ENCODE results near the gene NKD2. TPM values are rescaled to one million over a fixed set of nuclear protein-coding genes. Genes with fewer than 3 reads are reported as not detected.

The NKD2 gene
- total RNA-seq, 1 donor from 2014 or later, result 41.7 TPM

DNA sequence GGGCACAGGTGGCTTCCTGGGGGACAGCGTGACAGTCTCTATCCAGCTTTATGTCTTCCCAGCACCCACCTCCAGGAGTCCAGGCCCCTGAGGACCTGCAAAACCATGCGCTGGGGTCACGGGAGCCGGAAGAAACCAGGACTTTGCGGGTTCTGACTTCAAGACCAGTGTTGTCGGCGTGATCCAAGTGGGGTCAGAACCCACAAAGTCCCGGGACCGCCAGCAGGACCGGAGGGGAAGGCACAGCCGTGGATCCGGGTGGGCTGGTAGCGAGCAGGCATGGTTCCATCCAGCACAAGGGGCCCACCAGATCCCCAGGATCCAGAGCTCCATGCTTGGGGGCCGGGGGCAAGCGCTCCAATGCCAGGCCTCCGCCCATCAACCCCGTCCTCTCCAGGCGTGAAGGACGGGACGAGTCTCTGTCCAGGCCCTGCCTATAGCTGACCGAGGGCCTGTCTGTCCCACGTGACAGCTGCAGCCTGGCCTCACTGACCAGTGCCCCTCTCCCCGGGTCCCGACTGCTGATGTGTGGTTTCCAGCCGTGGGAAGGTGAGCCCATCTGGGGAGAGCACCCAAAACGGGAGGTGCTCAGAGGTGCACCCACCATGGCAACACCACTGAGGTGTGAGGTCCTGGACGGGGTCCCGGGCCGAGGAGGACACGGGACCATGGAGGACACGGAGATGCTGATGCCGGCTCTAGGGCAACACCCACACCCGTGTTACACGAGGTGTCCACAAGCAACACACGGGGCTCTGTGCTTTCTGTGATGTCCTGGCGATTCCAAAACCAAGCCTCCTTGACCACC, 54.4 kb downstream of the NKD2 start:
- Mint-ChIP-seq H3K27me3 (ENCODE audit: unreplicated experiment) (peaks cover 9% of the 10 kb centered on the region), H3K4me1 (ENCODE audit: low read depth, unreplicated experiment) (peaks cover 5% of the 10 kb centered on the region), H3K27ac (ENCODE audit: unreplicated experiment) (no peak overlapping the region), H3K36me3 (ENCODE audit: unreplicated experiment) (no peaks in the 10 kb centered on the region), H3K4me3 (ENCODE audit: unreplicated experiment) (no peak overlapping the region), H3K9me3 (ENCODE audit: unreplicated experiment) (peaks cover 6% of the 10 kb centered on the region)
- DNase-seq, result peak; percentile 7
- TF ChIP-seq, protein P1, sequence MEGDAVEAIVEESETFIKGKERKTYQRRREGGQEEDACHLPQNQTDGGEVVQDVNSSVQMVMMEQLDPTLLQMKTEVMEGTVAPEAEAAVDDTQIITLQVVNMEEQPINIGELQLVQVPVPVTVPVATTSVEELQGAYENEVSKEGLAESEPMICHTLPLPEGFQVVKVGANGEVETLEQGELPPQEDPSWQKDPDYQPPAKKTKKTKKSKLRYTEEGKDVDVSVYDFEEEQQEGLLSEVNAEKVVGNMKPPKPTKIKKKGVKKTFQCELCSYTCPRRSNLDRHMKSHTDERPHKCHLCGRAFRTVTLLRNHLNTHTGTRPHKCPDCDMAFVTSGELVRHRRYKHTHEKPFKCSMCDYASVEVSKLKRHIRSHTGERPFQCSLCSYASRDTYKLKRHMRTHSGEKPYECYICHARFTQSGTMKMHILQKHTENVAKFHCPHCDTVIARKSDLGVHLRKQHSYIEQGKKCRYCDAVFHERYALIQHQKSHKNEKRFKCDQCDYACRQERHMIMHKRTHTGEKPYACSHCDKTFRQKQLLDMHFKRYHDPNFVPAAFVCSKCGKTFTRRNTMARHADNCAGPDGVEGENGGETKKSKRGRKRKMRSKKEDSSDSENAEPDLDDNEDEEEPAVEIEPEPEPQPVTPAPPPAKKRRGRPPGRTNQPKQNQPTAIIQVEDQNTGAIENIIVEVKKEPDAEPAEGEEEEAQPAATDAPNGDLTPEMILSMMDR (IDR thresholded peaks at IDR 0.05; ENCODE audit: partially characterized antibody, unreplicated experiment), result no peak

DNA sequence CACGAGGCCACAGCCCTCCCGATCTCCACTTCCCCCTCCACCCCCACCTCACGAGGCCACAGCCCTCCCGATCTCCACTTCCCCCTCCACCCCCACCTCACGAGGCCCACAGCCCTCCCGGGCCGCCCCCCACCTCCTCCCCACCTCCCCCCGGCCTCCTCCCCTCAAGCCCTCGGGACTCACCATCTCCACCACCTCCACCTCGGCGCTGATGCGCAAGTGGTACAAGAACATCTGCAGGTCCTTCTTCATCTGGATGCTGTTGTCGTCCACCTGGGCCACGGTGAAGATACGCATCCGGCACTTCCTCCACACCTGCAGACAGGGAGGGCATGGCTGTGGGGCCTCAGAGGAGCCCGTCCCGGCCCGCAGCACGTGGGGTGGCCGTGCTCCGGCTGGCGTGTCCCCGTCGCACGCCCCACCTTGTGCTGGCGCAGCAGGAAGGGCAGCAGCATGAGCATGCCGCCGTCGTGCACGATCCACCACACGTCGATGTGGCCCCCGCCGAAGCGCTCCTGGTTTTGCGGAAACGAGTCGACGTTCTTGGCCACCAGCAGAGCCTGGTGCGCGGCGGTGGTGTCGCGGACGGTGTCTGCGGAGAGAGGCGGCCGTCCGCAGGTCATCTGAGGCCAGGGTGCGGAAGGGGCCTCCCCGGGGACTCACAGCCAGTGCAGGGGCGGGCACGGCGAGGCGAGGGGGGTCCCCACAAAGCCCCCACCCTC, 55.2 kb downstream of the NKD2 start:
- TF ChIP-seq, protein P1 (IDR thresholded peaks at IDR 0.05; ENCODE audit: partially characterized antibody, unreplicated experiment), result no peak
- Mint-ChIP-seq H3K36me3 (ENCODE audit: unreplicated experiment) (no peaks in the 10 kb centered on the region), H3K27ac (ENCODE audit: unreplicated experiment) (no peak overlapping the region), H3K4me1 (ENCODE audit: low read depth, unreplicated experiment) (peaks cover 5% of the 10 kb centered on the region), H3K9me3 (ENCODE audit: unreplicated experiment) (peaks cover 5% of the 10 kb centered on the region), H3K4me3 (ENCODE audit: unreplicated experiment) (no peak overlapping the region), H3K27me3 (ENCODE audit: unreplicated experiment) (peaks cover 8% of the 10 kb centered on the region)
- DNase-seq, result peak; percentile 10

DNA sequence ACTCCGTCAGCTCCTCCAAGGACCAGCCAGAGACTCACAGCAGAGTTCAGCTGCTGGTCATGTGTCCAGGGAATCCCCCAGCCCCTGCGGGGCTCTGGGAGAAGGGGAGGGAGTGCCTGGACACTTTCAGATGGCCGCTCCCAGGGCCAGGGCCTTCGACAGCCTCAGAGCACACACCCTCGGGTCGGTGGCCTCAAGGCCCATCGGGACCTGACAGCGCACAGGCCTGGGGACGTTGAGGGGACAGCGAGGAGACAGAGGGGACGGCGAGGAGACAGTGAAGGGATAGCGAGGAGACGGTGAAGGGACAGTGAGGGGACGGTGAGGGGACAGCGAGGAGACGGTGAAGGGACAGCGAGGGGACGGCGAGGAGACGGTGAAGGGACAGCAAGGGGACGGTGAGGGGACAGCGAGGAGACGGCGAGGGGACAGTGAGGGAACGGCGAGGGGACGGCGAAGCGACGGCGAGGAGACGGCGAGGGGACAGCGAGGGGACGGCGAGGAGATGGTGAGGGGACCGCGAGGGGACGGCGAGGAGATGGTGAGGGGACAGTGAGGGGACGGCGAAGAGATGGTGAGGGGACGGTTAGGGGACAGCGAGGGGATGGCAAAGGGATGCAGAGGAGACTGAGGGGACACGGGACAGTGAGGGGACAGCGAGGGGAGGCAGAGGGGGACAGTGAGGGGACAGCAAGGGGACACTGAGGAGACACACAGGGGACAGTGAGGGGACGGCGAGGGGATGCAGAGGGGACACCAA, 56.0 kb downstream of the NKD2 start:
- Mint-ChIP-seq H3K36me3 (ENCODE audit: unreplicated experiment) (no peaks in the 10 kb centered on the region), H3K4me1 (ENCODE audit: low read depth, unreplicated experiment) (peaks cover 3% of the 10 kb centered on the region), H3K27ac (ENCODE audit: unreplicated experiment) (no peak overlapping the region), H3K9me3 (ENCODE audit: unreplicated experiment) (peaks cover 5% of the 10 kb centered on the region), H3K4me3 (ENCODE audit: unreplicated experiment) (no peak overlapping the region), H3K27me3 (ENCODE audit: unreplicated experiment) (peaks cover 4% of the 10 kb centered on the region)
- TF ChIP-seq, protein P1 (IDR thresholded peaks at IDR 0.05; ENCODE audit: partially characterized antibody, unreplicated experiment), result no peak
- peak; percentile 25 for DNase-seq

DNA sequence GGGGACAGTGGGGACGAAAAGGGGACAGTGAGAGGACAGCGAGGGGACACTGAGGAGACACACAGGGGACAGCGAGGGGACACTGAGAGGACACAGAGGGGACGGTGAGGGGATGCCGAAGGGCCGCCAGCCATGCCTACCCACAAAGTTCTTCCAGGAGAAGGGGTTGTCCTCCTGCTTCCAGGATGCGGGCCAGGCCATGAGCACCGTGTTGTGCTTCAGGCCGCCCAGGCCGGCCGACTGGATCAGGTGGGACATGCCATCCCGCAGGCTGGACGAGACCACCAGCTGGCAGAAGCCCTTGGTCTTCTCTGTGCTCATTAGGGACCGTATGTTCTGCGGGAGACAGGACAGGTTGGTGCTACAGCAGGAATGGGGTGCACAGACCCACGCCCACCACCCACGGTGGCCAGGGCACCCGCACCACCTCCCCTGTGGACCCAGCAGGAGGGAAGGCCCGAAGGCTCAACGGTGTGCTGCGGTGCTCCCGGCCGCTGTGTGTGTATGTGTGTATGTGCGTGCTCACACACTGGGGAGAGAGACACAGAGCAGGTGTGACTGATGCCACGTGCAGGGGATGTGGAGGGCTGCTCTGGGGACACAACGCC, 56.6 kb downstream of the NKD2 start:
- Mint-ChIP-seq H3K9me3 (ENCODE audit: unreplicated experiment) (peaks cover 5% of the 10 kb centered on the region), H3K4me3 (ENCODE audit: unreplicated experiment) (no peak overlapping the region), H3K36me3 (ENCODE audit: unreplicated experiment) (no peaks in the 10 kb centered on the region), H3K27ac (ENCODE audit: unreplicated experiment) (no peak overlapping the region), H3K27me3 (ENCODE audit: unreplicated experiment) (peaks cover 4% of the 10 kb centered on the region), H3K4me1 (ENCODE audit: low read depth, unreplicated experiment) (peaks cover 3% of the 10 kb centered on the region)
- peak; percentile 15 for DNase-seq
- TF ChIP-seq, protein P1 (IDR thresholded peaks at IDR 0.05; ENCODE audit: partially characterized antibody, unreplicated experiment), result no peak
